ENCODE results near the gene SLC29A3.

The SLC29A3 gene

DNA sequence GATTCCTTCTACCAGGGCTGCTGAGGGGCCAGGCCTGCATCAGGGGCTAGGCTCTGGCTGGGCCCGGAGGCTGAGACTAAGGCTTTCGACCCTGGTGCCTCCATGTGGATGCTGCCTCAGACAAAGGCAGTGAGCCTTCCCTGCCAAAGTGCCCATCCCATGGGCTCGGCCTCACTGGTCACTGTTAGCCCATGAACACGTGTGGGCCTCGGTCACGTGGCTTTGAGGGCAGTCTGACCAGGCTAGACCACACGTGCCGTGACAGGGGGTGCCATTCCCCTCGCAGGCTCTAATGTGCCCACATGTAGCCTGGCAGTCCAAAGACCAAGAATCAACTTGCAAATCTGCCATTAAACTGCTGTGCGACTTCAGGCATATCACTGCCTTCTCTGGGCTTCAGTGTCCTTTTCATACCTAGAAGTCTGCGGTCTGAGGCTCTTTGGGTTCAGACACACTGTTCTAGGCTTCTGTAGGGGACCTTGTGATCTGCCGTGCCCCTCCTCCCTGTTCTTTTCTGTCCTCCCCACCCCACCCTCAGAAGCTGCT is 17.6 kb upstream of the SLC29A3 start:
- DNase-seq: no peak

DNA sequence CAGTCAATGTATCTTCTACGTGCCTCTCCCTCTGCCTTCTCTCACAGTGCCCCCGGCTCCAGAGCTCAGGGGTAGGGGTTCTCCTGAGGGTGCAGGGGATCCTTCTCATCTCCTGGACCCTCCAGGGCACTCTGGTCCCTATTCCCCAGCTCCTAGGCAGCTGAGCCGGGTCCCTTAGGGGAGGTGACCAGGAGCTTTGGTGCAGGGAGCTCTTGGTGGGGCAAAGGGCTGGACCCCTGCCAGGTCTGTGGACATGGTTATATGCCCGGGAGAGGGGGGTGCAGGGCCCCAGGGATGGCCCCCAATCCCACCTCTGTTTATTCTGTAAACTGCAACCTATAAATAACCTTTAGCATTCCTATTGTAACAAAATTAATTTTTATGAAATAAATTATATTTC is 16.6 kb upstream of the SLC29A3 start:
- DNase-seq: no peak

DNA sequence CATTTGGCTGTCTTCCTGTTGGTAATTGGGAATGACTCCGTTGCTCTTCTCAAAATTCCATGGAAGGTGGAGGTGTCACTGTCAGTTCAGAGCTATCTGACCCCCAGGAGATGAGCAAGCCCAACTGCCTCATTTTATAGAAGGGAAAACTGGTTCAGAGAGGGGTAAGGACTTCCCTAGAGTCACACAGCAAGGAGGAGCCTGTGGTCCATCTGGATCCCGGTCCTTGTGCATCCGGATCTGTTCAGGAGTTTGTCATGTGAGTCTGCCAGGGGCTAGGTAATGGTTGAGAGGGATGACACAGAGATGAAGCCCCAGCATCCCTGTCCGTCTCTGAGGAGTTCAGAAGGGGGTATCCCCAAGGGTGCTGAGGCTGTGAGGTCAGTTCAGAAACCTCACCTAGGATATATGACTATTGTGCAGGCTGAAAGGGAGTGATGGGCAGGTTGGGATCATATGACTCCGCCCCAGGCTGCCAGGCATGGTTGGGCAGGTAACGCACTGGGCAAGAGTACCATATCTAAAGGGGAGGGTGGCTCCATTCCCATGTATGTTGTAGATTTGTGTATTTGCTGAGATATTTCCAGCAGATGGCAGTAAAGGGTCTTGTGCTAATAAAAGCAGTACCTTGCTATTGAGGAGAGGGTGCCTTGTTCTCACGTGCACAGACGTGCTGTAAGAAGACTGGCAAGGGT is 16.0 kb upstream of the SLC29A3 start:
- DNase-seq: peak; percentile 49

DNA sequence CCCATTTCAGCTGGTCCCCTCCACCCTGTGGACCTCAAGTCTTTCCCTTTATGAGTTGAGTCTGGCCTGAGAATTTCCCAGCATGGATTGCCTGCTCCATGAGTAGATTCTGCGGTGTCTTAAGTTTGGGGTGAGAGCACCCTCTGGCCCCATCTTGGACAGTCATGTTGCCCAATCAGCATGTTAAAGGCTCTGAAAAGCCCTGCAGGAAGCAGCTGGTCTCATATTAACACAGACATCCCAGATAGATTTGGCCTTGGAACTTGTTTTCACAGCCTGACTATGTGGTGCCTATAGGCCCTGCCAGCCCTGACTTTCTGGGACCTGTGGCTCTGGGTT is 15.5 kb upstream of the SLC29A3 start:
- no peak for DNase-seq

DNA sequence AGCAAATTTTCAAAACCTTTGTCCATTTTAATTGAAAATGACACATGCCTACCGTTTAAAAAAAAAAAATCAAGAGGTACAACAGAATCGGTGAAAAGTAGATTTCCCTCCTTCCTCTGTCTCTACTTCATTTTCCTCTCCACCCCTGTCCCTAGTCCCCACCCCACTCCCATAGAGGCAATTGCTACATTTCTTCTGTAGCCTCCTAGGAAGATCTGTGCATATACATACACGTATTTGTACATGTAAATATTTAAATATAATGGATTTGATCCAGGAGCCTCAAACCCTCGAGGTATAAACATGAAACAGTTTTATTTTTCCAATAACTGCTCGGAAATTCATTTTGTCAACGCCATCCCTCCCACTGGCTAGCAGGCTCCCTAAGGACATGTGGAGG is 14.1 kb upstream of the SLC29A3 start:
- DNase-seq: no peak

DNA sequence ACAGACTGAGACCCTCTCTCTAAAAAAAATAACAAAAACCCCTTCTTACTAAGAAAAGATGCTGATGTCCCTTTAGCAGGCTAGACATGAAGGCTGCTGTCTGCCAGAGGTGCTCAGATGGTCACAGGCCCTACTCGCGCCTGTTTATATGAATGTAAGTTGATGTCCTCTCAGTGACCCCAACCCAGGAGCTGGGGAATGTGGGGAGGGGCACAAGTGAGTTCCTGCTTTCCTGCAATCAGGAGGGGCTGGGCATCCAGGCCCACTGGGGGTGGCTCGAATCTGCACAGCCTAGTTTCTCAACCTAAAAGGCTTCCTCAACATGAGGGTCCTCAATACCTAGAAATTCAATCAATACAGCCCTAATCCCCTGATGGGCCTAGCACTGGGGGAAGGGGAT is 12.1 kb upstream of the SLC29A3 start:
- DNase-seq: no peak

DNA sequence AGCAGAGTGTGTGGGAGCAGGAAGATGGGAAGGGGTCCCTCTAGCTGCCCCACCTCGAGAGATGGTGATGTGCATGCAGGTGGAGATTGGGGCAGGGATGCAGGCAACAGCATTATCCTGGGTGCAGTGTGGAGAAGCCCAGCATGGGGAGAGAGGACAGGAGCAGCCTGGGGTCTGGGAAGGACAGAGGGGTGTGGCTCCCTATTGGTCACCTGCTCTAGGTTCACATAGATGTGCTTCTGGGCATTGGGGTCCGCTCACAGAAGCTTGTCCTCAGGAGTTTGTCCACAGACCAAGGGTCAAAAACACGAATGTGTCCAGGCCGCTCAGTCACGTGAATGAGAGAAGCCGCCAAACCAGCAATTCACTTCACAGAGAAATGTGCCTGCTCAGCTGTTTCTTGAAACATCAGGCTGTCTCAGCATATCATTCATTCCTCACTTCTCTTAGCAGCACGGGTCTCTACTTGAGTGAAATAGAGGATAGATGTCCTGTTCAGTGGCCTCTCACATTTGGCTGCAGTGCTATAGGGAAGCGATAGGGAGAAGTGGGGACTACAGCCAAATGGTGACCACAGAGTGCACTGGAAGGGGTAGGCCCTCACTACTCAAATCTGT is 11.5 kb upstream of the SLC29A3 start:
- DNase-seq: no peak

DNA sequence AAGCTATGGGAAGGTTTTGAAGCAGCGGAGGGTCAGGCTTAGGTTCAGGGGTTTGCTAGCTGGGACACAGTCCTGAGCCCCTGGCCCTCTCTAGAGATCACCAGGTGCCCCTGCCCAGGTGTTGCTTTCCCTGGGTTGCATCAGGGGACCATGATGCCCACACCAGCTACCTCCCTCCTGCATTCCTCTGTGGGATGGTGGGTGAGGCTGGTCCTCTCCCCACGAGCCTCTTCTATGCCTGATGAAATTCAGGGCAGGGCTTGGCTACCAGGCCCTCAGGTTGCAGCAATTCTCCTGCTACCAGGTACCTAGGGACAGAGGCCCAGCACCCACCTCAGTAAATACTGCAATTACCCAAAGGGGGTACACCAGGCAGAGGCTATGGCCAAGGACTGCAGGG is 10.8 kb upstream of the SLC29A3 start:
- no peak for DNase-seq

DNA sequence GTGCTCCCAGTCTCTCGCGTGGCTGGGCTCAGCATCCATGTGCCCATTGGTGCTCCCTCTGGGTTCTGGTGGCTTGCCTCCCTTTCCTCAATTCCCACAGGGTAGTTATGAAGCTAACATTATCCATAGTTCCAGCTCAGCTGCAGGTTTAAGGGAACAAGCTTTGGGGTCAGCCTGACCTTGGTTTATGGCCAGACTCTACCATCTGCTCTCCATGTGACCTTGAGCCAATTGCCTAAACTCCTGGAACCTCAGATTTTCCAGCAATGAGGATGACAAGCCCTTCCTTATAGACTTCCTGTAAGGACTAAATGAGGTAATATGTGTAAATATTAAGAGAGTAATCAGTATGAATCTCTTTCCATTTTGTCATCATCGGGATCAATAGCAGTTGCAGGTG is 10.1 kb upstream of the SLC29A3 start:
- DNase-seq: no peak

DNA sequence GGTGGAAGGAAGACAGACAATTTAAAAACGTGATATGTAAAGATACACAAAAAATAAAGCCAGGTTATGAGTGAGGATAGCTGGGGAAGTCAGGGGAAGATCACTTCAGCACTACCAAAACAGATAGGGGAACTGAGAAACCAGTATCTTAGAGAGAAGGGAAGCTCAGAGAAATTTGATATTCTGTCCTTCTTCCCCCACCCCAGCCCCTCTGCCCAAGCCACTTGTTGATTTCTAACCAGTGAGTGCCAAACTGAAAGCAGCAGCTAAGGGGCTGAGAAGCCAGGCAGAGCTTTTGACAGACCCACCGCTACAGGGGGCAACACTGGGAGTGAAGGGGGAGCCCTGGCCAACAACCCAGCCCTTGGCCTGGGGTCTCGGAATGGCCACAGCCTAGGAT is 9.1 kb upstream of the SLC29A3 start:
- no peak for DNase-seq

DNA sequence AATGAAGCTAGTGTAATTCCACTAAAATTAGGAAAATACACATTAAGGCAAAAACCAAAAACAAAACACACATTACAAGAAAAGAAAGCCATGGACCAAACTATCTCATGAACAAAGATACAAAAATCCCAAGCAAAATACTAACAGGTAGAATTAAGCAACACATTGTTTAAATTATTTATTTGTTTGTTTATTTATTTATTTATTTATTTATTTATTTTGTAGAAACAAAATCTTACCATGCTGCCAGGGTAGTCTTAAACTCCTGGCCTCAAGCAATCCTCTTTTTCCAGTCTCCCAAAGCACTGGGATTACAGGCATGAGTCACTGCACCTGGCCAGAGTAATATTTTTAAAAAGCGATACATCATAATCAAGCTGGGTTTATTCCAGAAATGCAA is 6.8 kb upstream of the SLC29A3 start:
- DNase-seq: no peak

DNA sequence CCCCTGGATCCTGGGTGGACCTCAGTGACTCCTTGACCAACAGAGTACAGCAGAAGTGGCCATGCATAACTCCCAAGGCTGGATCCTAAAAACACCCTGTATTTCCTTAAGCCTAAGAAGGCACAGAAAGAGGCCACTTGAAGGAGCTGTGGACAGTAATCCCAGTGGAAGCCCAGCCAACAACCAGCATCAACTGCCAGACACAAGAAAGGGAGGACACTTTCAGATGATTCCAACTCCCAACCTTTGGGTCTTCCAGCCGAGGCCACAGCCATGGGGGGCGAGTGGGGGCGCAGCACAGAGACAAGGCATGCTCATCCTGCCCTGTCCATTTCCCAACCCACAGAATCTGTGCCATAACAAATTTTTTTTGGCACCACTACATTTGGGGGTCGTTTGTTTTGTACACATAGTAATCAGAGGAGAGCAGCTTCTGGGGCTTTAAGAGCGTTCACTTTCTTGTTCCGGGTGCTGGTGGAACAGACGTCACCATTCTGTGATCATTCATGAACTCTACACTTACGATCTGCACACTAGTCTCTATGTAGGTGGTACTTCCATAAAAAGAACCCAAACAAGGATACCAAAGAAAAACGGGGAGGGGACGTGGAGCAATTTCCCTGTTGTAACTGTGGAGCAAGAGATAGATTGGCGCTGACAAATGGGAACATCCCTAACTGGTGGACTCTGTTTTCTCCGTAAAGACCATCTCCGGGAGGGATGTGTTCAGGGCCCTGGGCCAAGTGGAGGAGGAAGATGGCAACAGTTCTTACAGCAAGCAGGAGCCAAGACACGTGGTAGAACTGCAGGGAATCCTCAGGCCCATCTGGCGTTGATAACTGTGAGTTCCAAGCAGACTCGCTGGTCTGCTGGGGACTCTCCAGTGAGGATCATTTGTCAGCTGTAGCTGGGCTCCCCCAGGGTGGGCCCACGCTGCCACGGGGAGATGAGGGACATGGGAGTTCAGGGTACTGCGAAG is 6.0 kb upstream of the SLC29A3 start:
- DNase-seq: no peak

DNA sequence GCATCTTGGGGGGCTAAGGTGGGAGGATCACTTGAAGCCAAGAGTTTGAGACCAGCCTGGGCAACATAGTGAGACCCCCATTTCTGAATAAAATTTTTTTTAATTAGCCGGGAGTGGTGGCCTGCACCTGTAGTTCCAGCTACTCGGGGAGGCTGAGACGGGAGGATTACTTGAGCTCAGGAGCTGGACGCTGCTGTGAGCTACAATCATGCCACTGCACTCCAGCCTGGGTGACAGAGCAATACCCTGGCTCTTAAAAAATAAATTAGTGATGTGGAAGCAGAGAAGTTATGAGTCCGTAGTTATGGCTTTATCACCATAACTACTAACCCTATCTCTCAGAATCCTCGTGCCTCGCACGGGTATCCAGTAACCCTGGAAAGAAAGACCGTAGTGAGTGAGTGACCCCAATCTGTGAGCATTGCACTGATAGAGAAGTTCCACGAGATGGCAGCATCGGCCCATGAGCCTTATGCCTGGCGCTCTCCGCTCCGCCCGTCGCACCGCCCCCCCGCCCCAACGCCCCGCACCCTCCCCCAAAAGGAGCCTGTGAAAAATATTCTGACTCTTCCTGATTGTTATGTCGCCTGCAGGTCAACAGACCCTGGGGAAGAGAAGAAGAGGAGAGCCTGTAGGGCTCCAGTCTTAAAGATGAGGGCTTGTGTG is 4.9 kb upstream of the SLC29A3 start:
- DNase-seq: peak; percentile 74

DNA sequence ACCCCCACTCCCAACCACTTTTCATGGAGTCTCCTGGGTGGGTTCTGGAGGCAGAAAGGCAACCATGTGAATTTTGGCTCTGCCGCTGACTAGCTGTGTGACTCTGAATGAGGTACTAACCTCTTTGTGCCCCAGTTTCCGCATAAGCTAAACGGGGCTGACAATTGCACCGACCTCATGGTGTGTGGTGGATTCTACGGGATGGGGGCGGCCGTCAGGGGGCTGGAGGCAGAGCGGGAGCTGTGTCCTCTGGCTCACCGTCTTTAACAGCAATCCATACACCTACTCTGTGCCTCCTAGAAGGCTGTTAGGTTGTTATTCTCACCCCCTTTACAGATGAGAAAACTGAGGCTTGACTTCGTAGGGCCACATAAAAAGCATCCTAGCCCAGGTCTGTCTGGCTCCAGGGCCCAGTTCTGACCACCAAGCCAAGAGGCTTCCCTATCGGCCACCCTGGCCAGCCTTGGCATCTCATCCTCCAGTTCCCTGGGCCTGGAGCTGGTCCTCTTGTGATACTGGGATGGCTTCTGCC is 4.3 kb upstream of the SLC29A3 start:
- no peak for DNase-seq

DNA sequence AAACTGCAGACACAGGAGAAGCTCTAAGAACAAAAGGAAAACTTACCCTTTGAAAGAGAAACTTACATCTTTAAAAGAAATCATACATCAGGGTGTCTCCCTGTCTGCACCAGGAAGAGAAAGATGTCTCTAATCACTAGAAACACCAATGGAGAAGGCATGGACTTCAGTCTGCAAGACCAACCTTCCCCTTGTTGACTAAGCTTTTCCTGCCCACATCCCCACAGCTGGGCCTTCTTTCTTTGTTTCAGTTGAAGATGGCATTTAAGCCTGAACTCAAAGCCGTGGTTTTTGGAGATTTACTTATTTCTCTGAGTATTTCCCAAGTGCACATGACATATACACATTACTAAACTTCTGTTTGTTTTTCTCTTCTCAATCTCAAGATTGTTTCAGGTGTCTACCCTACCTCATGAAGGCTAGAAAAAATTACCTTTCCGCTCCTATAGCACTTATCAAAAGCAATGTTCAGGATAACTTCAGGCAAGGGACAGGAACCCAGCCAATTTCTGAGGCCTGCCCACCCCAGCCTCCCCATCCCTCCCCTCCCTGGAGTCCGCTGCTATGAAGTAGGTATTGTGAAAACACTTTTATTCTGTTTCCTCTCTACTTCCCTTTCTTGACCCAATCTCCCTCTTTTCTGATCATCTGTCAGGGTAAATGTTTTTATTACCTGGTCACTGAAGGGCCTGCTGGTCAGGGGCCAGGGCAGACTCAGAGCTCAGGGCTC is 2.8 kb upstream of the SLC29A3 start:
- DNase-seq: no peak

DNA sequence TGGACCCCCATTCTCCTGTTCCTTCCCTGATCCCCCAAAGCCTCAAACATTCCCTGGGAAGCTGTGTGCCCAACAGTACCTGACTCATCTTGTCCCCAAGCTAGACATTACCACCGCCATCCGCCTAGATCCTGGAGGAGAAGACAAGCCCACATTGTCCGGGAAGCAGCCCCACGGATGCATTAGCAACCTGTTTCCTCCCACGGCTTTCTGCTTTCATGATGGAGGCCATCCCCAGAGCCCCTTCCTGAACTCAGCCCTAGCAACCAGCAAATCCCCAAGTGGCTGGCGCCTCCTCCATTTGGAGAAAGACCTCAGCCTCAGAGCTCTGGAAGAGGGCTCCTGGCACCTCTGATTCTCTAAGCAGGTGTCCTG is 2.3 kb upstream of the SLC29A3 start:
- DNase-seq: no peak

DNA sequence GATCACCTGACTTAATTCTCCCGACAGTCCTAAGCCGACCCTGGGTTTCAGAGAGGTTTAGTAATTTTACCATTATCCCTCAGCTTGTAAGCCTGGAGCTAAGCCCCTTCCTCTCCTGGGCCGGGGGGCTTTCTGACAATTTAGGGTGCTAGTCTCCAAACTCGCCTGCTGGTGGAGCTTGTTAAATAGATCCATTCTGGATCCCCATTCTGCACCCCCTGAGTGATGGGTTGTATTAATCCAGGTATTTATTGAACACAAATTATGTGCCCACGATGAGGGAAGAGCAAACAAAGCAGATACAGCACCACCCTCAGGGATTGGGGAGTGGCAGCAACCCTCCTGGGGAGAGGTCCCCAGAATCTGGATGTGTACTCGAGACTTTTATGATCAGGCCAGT is 1.3 kb upstream of the SLC29A3 start:
- DNase-seq: no peak

DNA sequence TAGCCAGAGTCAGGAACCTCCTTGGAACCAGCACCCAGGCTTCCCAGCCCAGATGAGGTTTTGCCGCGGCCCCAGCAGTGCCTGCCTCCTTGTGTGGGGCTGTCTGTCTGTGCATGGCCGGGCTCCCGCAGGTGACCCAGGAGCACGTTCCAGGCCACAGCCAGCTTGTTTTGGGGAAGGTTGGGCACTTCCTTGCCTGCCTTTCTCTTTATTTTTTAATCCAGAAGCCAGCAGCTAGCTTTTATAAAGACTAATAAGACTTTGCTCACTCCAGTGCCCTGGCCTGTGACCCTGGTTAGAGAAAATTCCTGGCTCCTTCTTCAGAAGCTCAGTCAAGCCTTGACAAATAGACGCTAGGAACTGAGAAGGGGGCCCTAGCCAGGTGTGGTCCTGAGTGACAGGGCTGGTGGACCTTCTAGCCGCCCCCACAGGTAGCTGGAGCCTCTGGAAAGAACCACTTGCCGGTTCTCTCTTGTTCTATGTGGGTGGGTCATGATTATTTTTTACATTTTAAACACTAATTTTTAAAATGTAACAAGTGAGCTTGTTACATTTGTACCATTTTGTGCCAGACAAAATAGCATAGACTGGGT is 837 bp downstream of the SLC29A3 start:
- DNase-seq: no peak

DNA sequence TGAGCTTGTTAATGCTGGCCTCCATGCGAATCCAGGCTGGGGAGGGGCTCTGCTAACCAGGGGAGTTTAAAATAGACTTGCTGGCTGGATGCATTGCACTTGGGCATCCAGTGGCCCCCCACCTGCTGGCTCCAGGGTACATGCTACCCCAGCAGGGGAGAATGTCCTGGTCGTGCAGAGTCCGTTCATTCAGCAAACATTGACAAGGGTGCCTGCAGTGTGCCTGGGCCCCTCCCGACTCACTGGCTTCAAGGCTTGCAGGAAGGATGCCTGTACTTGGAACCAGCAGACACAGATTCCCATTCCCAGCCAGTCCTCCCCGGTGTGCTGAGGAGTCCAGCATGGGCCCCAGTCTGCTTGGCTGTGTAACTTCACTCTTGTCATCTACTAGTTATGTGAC is 1.5 kb downstream of the SLC29A3 start:
- no peak for DNase-seq

DNA sequence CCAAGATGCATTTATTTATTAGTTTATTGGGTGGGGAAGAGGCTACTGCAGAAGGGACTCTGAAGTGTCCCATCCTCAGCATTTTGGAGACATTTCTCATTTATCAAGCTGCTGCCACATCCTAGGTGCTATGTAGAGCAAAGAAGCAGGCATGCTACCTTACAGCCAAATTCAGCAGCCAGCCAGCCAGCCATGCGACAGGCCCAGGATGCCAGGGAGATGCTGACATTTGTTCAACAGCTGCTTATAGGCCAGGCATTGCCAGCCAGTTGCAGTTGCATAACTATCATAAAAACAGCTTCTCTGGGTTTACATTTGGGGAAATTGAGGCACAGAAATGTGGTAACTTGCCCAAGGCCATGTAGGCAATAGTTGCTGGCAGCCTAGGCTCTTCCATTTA is 2.3 kb downstream of the SLC29A3 start:
- DNase-seq: no peak

DNA sequence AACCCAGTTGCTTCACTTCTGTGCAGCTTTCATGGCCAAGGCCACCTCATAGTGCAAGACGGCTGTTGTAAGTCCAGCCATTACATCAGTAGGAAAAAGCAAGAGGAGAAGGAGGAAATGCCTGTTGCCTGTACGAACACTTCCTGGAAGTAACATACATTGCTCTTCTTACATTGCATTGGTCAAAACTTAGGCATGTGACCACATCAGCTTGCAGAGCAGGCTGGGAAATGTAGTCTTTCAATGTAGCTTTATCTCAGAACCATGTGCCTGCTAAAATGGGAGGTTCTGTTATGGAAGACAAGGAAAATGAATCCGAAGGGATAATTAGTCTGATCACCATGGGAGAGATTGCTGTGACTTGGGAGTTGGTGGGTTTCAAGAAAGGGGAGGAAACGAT is 4.3 kb downstream of the SLC29A3 start:
- DNase-seq: peak; percentile 56

DNA sequence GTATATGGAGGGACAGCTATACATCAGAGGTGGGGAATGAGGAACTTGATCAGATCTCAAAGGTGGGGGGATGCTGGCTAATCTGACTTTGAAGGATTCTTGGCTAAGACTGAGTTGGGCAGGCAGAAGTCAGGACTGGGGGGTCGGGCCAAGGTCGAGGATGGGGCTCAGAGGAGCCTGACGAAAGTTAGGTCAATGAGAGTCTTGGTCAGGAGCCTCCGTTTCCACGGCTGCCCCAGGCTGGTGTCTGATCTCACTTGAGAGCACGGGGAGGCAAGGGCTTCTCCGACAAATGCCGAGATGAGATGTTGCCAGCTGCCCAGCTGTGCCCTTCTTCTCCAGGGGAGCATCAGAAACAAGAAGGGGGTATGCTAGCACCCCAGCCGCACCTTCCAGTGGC is 5.7 kb downstream of the SLC29A3 start:
- no peak for DNase-seq
